Adrenal gland (tissue), 5 donors: ENCODE results near the gene CCDC149.

Source experiments
- CTCF ChIP-seq, 6 experiments: fragments of 450-650 bp in 4 of 6; fragments of 200-600 bp in 2 of 6; sonication (generic) in 1 of 6; IDR thresholded peaks; 1 replicate in 5 of 6; 2 replicates in 1 of 6; pipeline versions ENCODE4 v1.5.1 to v1.8.0; 2016 to 2021; ENCODE audit warnings: antibody characterized with exemption in 6 of 6, mild to moderate bottlenecking in 2 of 6, moderate library complexity in 1 of 6
- POLR2A ChIP-seq, 2 donors: fragments of 450-650 bp; IDR thresholded peaks; one replicate each; pipeline ENCODE4 v1.6.1; 2017; ENCODE audit warnings: antibody characterized with exemption in 2 of 2, mild to moderate bottlenecking in 2 of 2, moderate library complexity in 1 of 2
- donor health status: DM: no; HTN: no; CAD: no.

DNA sequence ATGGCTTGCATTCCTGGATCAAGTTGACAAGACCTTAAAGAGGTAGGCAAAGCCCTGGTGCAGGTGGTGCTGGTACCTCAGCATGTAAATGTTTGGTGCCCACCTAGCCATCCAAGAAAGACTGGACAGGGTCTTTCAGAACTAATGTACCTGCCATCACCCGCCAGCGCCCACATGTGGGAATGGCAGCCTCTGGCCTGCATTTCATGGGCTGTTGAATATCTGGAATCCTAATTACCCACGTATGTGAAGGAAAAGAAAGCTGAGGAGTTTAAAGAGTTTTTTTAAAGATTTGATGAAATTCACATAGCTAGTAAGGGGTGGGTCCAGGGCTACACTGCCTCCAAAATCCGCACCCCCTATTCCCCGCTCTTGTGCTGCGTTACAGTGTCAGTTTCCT lies 8.6 kb upstream of the CCDC149 start:
- TF ChIP-seq CTCF (IDR thresholded peaks at IDR 0.05) = no peak
- no peak for TF ChIP-seq POLR2A (IDR thresholded peaks at IDR 0.05)
